NCI-H526 (cell line): ENCODE results near the gene NOL6.
"Not testable (repeated sequence)": the region's sequence is repeated elsewhere in the genome, so short reads cannot be mapped to it uniquely, and the experiment has no call there.

ENCODE experiments used
- DNase-seq, 2 experiments: peaks; one replicate each; lab custom pipeline; 2025; lab: John Stamatoyannopoulos, UW

The NOL6 gene, protein sequence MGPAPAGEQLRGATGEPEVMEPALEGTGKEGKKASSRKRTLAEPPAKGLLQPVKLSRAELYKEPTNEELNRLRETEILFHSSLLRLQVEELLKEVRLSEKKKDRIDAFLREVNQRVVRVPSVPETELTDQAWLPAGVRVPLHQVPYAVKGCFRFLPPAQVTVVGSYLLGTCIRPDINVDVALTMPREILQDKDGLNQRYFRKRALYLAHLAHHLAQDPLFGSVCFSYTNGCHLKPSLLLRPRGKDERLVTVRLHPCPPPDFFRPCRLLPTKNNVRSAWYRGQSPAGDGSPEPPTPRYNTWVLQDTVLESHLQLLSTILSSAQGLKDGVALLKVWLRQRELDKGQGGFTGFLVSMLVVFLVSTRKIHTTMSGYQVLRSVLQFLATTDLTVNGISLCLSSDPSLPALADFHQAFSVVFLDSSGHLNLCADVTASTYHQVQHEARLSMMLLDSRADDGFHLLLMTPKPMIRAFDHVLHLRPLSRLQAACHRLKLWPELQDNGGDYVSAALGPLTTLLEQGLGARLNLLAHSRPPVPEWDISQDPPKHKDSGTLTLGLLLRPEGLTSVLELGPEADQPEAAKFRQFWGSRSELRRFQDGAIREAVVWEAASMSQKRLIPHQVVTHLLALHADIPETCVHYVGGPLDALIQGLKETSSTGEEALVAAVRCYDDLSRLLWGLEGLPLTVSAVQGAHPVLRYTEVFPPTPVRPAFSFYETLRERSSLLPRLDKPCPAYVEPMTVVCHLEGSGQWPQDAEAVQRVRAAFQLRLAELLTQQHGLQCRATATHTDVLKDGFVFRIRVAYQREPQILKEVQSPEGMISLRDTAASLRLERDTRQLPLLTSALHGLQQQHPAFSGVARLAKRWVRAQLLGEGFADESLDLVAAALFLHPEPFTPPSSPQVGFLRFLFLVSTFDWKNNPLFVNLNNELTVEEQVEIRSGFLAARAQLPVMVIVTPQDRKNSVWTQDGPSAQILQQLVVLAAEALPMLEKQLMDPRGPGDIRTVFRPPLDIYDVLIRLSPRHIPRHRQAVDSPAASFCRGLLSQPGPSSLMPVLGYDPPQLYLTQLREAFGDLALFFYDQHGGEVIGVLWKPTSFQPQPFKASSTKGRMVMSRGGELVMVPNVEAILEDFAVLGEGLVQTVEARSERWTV

DNA sequence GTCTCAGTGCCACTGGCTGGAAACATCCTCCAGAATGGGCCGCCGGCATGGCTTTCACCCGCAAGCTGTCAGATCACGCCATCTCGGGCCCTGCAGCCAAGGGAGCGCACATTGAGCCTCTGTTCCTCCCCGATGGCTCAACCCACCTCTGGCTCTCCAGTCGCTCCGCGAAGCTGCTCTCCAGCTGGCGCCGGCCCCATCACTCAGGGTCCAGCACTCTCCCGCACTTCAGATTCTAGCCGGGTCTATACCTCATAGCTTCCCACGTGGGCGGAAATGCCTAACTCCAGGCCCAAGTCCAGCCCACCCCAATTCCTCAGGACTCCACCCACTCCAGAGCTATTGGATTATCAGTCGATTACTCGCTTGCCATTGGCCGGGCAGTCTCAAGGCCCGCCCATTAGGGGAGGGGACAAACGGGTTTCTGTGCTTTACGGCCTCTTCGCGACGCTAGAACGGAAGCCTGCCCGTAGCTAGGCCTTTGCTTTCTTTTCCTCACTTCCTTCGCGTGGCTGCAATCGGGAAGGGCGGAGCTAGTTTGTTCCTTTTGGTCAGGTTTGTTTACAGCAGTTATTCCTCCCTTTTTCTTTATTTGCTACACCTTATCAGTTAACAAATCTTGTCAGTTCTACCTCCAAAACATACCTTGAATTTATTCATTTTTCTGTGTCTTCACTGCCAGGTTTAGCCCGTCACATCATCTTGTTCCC, at the start of gene NOL6:
Gene NOL6, minus strand, starts transcription at position 282 of the 710 bp plus-strand sequence. Its CDS starts 82 bp downstream, at position 200.
- peak; percentile 98 to 99 for DNase-seq

DNA sequence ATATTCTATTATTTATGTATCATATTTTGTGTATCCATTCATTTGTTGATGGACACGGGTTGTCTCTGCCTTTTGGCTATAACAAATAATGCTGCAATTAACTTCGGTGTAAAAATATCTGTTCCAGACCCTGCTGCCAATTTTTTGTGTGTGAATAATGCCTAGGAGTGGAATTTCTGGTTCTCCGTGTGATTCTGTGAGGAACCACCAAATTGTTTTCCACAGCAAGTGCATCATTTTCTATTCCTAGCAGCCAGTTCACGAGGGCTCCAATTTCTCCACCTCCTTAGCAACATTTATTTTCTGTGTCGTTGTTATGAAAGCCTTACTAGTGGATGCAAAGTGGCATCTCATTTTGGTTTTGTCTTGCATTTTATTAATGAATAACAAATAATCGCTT, 48.1 kb upstream of the NOL6 start:
- not testable (repeated sequence) for DNase-seq

DNA sequence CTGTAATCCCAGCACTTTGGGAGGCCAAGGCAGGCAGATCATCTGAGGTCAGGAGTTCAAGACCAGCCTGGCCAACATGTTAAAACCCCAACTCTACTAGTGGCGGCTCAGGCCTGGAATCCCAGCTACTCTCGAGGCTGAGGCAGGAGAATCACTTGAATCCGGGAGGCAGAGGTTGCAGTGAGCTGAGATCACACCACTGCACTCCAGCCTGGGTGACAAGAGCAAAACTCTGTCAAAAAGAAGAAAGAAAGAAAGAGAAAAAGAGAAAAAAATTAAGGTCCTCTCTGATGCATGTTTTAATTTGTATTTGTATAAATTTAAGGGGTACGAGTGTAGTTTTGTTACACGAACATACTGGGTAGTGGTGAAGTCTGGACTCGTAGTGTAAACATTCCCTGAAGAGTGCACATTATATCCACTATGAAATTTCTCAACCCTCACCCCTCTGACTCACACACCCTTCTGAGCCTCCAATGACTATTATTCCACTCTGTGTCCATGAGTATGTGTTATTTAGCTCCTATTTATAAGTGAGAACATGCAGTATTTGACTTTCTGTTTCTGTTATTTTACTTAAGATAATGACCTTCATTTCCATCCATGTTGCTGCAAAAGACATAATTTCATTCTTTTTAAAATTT, 44.3 kb upstream of the NOL6 start:
- DNase-seq, result not testable (repeated sequence)

DNA sequence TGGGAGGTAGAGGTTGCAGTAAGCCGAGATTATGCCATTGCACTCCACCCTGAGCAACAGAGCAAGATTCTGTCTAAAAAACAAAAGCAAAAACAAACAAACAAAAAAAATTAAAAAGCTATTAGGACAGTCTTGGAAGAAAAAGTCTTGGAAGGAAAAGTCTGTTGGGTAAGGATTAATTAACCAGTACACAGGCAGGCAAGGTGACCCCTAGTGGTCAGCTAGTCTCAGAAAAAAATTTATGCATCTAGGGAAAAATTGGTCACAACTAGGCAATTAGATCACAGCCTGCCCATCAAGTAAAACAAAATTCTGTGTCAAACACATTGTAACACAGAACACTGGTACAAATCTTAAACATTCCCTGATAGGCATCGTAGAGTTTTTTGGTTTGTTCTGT, 43.6 kb upstream of the NOL6 start:
- peak in 1 of 2 experiments; percentile 25 for DNase-seq

DNA sequence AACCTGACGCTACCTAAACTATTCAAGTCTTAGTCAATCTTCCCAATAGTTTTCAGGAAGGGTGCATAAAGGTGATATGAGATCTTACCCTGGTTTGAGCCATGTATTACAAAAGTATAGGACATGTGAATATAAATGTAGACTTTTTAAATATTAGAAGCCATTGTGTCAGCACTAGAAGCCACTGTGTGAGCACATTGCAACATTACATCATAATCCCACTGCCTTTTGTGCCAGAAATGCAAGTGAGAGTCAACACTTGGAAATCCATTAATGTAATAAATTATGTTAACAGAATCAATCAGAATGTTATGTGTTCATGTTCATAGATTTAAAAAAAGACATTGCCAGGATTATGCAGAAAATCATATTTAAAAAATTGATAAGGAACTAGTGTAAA, 42.7 kb upstream of the NOL6 start:
- DNase-seq, result not testable (repeated sequence)

DNA sequence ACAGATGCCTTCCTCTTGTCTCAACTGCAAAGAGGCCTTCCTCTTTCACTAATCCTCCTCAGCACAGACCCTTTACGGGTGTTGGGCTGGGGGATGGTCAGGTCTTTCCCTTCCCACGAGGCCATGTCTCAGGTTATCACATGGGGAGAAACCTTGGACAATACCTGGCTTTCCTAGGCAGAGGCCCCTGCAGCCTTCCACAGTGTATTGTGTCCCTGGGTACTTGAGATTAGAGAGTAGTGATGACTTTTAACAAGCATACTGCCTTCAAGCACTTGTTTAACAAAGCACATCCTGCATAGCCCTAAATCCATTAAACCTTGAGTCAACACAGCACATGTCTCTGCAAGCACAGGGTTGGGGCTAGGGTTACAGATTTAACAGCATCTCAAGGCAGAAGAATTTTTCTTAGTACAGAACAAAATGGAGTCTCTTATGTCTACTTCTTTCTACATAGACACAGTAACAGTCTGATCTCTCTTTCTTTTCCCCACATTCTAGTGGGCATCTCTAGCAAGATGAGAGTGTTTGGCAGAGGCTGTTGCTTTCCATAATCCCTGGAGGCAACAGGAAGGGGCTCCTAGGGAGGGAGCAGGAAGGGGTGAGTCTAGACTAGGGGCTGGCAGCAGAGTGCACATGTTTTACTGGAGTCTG, 41.7 kb upstream of the NOL6 start:
- not testable (repeated sequence) for DNase-seq

DNA sequence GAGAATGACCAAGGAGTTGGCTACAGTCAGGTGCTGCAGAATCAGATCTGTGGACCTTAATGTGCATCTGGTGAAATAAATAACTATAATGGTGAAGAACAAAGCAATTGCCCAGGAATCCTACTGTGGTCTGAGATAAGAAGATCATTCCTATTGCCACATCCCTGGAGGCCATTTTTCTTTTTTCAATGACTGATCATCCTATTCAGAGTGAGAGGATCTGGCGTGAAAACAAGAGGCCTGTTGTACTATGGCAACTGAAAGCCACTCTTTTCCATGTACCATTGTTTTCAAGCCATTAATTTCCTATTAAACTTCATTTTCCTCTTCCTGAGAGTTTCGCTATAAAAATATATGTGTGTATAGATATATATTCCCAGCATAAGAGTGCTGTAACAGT, 38.8 kb upstream of the NOL6 start:
- not testable (repeated sequence) for DNase-seq

DNA sequence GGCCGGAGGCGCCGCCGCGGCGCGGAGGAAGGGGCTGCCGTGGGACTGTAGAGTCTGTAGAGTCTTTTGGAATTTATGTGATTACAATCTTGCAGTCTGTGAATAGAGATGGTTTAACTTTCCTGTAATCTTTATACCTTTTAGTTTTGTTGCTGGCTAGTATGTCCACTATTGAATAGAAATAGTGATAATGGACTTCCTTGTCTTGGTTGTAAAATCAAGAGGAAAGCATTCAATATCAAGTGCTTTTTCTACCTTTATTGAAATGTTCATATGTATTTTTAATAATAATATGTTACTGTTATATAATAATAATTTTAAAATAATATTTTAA, 37.4 kb upstream of the NOL6 start:
- not testable (repeated sequence) for DNase-seq

DNA sequence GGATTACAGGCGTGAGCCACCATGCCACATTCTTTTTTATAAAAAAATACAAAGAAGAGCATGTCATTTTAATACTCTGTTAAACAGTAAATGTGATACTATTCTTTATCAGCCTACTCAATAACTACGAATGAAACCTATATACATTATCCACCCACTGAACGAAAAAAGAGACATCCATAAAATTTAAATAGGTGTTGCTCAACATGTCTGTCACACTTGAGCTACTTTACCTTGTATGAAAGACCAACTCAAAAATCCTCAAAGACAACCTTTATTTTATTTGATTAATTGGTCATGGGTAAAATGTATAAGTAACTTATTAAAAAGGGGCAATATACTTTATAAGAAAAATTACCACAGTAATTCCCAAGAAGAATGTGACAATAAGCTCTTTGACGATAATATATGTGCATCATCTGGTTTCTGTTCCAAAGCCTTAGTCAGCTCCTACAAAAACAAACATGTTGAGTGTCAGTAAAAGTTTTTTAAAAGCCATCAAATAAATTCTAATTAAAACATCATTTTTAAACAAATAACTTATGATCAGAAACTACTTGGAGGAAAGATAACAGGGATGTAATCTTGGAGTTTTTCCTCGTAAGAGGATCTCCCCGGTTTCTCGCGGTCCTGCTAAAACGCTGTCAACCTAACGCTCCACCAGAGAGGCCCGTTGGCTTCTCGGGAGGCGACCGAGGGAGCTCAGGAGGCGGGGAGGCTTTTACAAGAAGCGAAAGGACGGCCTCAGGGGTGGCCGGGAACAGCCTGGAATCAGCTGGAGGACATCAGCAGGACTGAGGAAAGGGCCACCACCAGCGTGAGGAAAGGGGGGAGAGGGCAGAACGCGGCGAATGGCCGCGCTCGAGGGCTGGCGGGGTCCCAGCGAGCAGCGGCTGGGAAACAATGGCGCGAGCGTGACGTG, 36.8 kb upstream of the NOL6 start:
- peak; percentile 27 to 82 for DNase-seq

DNA sequence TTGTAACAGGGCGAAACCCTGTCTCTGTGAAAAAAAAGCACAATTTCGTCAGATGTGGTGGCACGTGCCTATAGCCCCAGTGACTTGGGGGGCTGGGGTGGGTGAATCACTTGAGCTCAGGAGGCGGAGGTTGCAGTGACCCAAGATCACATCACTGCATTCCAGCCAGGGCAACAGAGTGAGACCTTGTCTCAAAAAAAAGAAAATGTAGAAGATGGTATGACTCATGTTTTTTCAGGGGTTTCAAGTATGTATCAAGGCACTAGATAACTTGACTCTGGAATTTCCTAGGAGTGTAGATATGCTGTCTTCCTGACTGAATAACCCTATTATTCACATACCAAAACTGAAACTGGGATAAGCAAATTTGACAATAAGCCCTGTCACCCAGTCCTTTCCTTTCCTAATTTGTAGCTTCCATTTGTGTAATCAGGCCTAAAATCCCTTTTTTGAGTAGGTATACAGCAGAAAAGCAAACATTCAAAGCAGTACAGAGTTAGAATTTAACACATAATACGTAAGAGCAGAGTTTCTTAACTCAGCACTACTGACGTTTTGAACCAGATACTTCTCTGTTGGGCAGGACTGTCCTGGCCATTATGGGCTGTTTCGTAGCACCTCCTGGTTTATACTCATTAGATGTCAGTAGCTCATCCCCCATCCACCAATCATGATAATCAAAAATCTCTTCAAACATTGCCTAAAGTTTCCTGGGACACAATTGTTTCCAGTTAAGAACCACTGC, 33.1 kb upstream of the NOL6 start:
- DNase-seq, result no peak

DNA sequence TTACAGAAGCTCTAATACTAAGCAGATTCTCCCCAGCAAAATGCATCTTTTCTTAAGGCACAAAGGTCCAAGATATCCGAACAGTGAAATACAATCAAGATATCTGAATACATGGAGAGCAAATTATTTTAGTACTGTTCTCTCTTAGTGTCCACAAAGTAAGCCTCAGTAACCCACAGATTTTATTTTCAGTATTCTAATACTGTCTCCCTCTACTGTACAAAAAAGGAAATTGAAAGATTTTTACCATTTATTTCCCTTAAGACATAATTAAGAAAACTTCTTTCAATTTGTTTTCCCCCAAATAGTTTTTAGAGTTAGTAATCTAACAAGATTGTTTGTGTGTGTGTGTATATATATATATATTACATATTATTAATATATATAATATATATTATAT, 24.7 kb upstream of the NOL6 start:
- peak in 1 of 2 experiments; percentile 18 for DNase-seq

DNA sequence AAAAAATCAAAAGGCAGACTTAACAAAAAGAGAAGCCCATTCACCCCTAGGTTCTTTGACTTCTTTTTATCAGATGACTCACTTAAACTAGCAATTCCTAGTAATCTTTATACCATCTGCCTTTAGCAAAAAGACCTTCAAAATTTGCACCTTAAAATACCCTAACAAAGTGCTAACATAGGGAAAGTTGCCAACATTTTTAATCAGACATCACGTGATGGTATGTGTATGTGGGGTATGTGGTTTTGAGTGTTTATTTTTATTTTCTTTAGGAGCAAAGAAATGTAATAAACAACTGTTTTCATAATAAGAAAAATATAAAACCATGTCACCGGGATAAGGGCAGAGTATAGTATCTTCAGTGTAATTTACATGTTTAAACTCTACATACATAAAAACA, 20.1 kb upstream of the NOL6 start:
- not testable (repeated sequence) for DNase-seq

DNA sequence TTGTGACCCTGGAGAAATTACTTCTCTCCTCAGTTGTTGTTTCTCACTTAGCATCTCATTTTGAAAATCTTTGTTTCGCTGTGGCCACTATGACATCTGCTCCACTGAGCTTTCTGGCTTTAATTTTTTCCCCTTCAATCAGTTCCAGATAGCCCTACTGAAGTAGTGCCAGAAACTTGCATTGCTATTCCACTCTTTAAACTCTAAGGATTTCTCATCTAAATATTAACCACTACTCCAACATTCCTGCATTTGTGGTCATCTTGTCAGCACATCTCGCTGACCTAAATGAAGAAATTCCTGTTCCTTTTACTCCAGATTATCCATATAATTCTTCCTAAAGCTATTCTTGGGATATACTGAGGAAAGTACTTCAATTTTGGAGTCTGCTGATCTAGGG, 15.3 kb upstream of the NOL6 start:
- DNase-seq, result no peak

DNA sequence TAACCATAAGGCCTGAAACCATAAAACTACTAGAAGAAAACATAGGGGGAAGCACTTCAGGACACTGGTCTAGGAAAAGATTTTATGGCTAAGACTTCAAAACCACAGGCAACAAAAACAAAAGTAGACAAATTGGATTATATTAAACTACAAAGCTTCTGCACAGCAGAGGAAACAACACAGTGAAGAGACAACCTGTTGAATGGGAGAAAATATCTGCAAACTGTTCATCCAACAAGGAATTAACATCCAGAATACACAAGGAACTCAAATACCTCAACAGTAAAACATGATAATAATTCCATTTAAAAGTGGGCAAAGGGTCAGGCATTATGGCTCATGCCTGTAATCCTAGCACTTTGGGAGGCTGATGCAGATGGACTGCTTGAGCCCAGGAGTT, 11.6 kb upstream of the NOL6 start:
- DNase-seq, result not testable (repeated sequence)

DNA sequence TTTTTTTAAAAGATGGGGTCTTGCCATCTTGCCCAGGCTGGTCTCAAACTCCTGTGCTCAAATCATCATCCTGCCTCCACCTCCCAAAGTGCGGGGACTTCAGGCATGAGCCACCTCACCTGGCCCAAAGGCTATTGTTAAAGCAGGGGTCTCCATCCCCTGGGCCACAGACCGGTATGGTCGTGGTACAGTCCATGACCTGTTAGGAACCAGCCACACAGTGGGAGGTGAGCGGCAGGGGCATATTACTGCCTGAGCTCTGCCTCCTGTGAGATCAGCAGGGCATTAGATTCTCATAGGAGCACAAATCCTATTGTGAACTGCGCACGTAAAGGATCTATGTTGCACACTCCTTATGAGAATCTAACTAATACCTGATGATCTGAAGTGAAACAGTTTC, 7.3 kb upstream of the NOL6 start:
- DNase-seq, result no peak

DNA sequence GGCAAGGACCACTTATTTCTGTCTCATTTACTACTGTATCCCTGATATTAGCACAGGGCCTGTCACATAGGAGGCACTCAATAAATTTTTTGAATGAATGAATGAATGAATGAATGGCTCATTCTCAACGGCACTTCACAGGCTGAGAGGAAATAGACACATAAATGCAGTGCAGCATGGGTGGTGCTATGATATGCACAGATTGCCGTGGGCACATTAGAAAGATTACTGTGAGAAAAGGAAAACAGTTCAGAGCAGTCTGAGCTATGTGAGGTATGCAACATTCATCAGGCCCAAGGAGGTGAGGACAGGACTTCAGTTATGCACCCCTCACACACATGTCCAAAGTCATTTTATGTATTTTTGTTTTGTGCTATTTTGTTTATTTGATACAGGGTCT, 6.4 kb upstream of the NOL6 start:
- no peak for DNase-seq

DNA sequence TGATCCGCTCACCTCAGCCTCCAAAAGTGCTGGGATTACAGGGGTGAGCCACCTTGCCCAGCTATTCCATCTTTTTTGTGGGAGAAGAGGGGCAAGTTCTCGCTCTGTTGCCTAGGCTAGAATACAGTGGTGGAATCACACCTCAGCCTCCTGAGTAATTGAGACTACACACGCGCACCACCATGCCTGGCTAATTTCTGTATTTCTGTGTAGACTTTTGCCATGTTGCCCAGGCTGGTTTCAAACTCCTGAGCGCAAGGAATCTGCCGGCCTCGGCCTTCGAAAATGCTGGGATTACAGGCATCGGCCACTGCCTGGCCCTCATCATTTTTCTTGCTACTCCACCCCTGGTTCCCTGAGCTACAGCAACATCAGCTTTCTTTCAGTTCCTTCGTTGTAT, 2.8 kb upstream of the NOL6 start:
- no peak for DNase-seq

DNA sequence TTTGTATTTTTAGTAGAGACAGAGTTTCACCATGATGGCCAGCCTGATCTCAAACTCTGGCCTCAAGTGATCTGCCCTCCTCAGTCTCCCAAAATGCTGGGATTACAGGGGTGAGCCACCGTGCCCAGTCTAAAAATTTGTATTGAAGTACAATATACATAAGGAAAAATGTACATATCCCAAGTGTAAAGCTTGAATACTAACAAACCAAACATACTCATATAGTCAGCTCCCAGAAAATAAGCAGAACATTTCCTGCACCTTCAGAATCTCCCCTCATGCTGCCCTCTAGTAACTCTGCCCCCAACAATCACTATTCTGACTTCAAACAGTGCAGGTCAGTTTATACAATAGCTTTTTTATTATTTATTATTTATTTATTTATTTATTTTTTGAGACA, 1.6 kb upstream of the NOL6 start:
- no peak for DNase-seq
